GM13977 (cell line): ENCODE results near the gene FGF9.

Source experiments
- DNase-seq: peaks from one replicate; pipeline ENCODE4 v3.0.0; 2012; ENCODE audit warnings: low spot score
- CTCF ChIP-seq: IDR thresholded peaks from 2 replicates; pipeline ENCODE4 v1.5.1; 2012; ENCODE audit warnings: mild to moderate bottlenecking, control low read depth; ENCODE audit not compliant: insufficient read depth; ENCODE audit errors: extremely low read depth, missing control alignments
- in situ Hi-C: fragments of 300-500 bp; cut with MboI; formaldehyde crosslinking; loops from one replicate; pipeline ENCODE4 v1.12.0; 2022; ENCODE audit warnings: low sequenced_read_pairs, low pct_unique_long_range_greater_than_20kb, mixed read lengths, inconsistent platforms; ENCODE audit not compliant: unreplicated experiment

The FGF9 gene

GRCh38 chr13:21639561-21639960 is 31.3 kb upstream of the FGF9 start:
- DNase-seq = no peak
- TF ChIP-seq CTCF = no peak
- in situ Hi-C loops = loop anchor here (25.0 kb wide), 3 partner anchors 648 to 1398 kb away; no protein-coding TSS in a partner anchor

- in situ Hi-C loops = loop anchor here (25.0 kb wide), 3 partner anchors 646 to 1396 kb away; no protein-coding TSS in a partner anchor
- no peak for TF ChIP-seq CTCF
- DNase-seq = no peak
Measured at GRCh38 chr13:21641629-21642028, 29.2 kb upstream of the FGF9 start.

GRCh38 chr13:21657538-21657937 is 13.3 kb upstream of the FGF9 start:
- TF ChIP-seq CTCF = no peak
- no peak for DNase-seq
- in situ Hi-C loops = no loop called here

GRCh38 chr13:21659087-21659486 is 11.8 kb upstream of the FGF9 start:
- in situ Hi-C loops = no loop called here
- DNase-seq = no peak
- no peak for TF ChIP-seq CTCF

GRCh38 chr13:21661097-21661909 is 9.6 kb upstream of the FGF9 start:
- in situ Hi-C loops = no loop called here
- no peak for DNase-seq
- no peak for TF ChIP-seq CTCF

- no peak for TF ChIP-seq CTCF
- in situ Hi-C loops = no loop called here
- DNase-seq = no peak
Measured at GRCh38 chr13:21663197-21663596, 7.7 kb upstream of the FGF9 start.
